Measurements from ENCODE around the gene SUDS3.

Gene SUDS3

GRCh38 chr12:118432812-118433545, 56.6 kb downstream of the SUDS3 start:
- H3K4me3 ChIP-seq (ENCODE audit: low read depth, low read length, poor library complexity, severe bottlenecking): no peak overlapping the region
- H3K4me1 ChIP-seq (ENCODE audit: insufficient read depth, low read length, severe bottlenecking): no peaks in the 10 kb centered on the region
- H3K36me3 ChIP-seq (ENCODE audit: insufficient read depth, low read length): no peaks in the 10 kb centered on the region
- no peaks in the 10 kb centered on the region for H3K27me3 ChIP-seq (ENCODE audit: insufficient read depth, low read length)
- no peak overlapping the region for H3K9ac ChIP-seq (ENCODE audit: low read length)
- no peaks in the 10 kb centered on the region for H3K79me2 ChIP-seq (ENCODE audit: insufficient read depth, low read length)
- H3F3A ChIP-seq (ENCODE audit: insufficient read depth, low read length): no peaks in the 10 kb centered on the region
- TF ChIP-seq CTCF (IDR thresholded peaks at IDR 0.05; ENCODE audit: low read length): no peak
- no peak for TF ChIP-seq EZH2 (IDR thresholded peaks at IDR 0.05; ENCODE audit: borderline replicate concordance, low read length)
- no peak overlapping the region for H3K27ac ChIP-seq (ENCODE audit: low read depth, low read length, poor library complexity, severe bottlenecking)
- no peaks in the 10 kb centered on the region for H3K9me2 ChIP-seq (ENCODE audit: low read depth, low read length)
- H3K9me3 ChIP-seq (ENCODE audit: low read length): no peaks in the 10 kb centered on the region
- no peaks in the 10 kb centered on the region for H4K20me1 ChIP-seq (ENCODE audit: insufficient read depth, low read length)
- H3K4me2 ChIP-seq (ENCODE audit: low read length): no peak overlapping the region
- H2AFZ ChIP-seq (ENCODE audit: low read length): no peak overlapping the region

- no peaks in the 10 kb centered on the region for H3K27me3 ChIP-seq (ENCODE audit: insufficient read depth, low read length)
- H3F3A ChIP-seq (ENCODE audit: insufficient read depth, low read length): no peaks in the 10 kb centered on the region
- no peak overlapping the region for H3K9ac ChIP-seq (ENCODE audit: low read length)
- H3K9me2 ChIP-seq (ENCODE audit: low read depth, low read length): no peaks in the 10 kb centered on the region
- H3K4me2 ChIP-seq (ENCODE audit: low read length): no peak overlapping the region
- H3K79me2 ChIP-seq (ENCODE audit: insufficient read depth, low read length): no peaks in the 10 kb centered on the region
- H3K36me3 ChIP-seq (ENCODE audit: insufficient read depth, low read length): no peaks in the 10 kb centered on the region
- no peaks in the 10 kb centered on the region for H3K4me1 ChIP-seq (ENCODE audit: insufficient read depth, low read length, severe bottlenecking)
- no peak for TF ChIP-seq EZH2 (IDR thresholded peaks at IDR 0.05; ENCODE audit: borderline replicate concordance, low read length)
- peak; percentile 51 for TF ChIP-seq CTCF (IDR thresholded peaks at IDR 0.05; ENCODE audit: low read length)
- no peak overlapping the region for H2AFZ ChIP-seq (ENCODE audit: low read length)
- no peaks in the 10 kb centered on the region for H3K9me3 ChIP-seq (ENCODE audit: low read length)
- H3K4me3 ChIP-seq (ENCODE audit: low read depth, low read length, poor library complexity, severe bottlenecking): no peak overlapping the region
- no peak overlapping the region for H3K27ac ChIP-seq (ENCODE audit: low read depth, low read length, poor library complexity, severe bottlenecking)
- H4K20me1 ChIP-seq (ENCODE audit: insufficient read depth, low read length): no peaks in the 10 kb centered on the region
These were observed 59.8 kb downstream of the SUDS3 start for GRCh38 chr12:118436002-118436730.

- TF ChIP-seq CTCF (IDR thresholded peaks at IDR 0.05; ENCODE audit: low read length) (no peak), EZH2 (IDR thresholded peaks at IDR 0.05; ENCODE audit: borderline replicate concordance, low read length) (no peak)
These were observed 60.6 kb downstream of the SUDS3 start for GRCh38 chr12:118436986-118437385.

More at GRCh38 chr12:118436986-118437385, 60.6 kb downstream of the SUDS3 start:
- no peaks in the 10 kb centered on the region for H3K9me3 ChIP-seq (ENCODE audit: low read length)
- H3F3A ChIP-seq (ENCODE audit: insufficient read depth, low read length): no peaks in the 10 kb centered on the region
- H3K9ac ChIP-seq (ENCODE audit: low read length): no peak overlapping the region
- H3K4me3 ChIP-seq (ENCODE audit: low read depth, low read length, poor library complexity, severe bottlenecking): no peak overlapping the region
- H3K4me1 ChIP-seq (ENCODE audit: insufficient read depth, low read length, severe bottlenecking): no peaks in the 10 kb centered on the region
- H3K27ac ChIP-seq (ENCODE audit: low read depth, low read length, poor library complexity, severe bottlenecking): no peak overlapping the region
- H4K20me1 ChIP-seq (ENCODE audit: insufficient read depth, low read length): no peaks in the 10 kb centered on the region
- H3K36me3 ChIP-seq (ENCODE audit: insufficient read depth, low read length): no peaks in the 10 kb centered on the region
- no peaks in the 10 kb centered on the region for H3K9me2 ChIP-seq (ENCODE audit: low read depth, low read length)
- H3K4me2 ChIP-seq (ENCODE audit: low read length): no peak overlapping the region
- no peak overlapping the region for H2AFZ ChIP-seq (ENCODE audit: low read length)
- no peaks in the 10 kb centered on the region for H3K79me2 ChIP-seq (ENCODE audit: insufficient read depth, low read length)
- H3K27me3 ChIP-seq (ENCODE audit: insufficient read depth, low read length): no peaks in the 10 kb centered on the region

Measured in OCI-LY1 (cell line).